ENCODE data around the gene CA10.

- TF ChIP-seq CTCF (IDR thresholded peaks at IDR 0.05; ENCODE audit: borderline replicate concordance, extremely low read depth, low read length, poor library complexity, severe bottlenecking) (no peak), EZH2 (IDR thresholded peaks at IDR 0.05; ENCODE audit: borderline replicate concordance, low read depth, low read length, severe bottlenecking) (no peak)
These were observed 436.8 kb downstream of the CA10 start for GRCh38 chr17:51721730-51722129.

Measured in DND-41 (cell line).